Activated CD8-positive, alpha-beta T cell treated with anti-CD3 and anti-CD28 coated beads, Interleukin-2, amount 10 ng/mL, durations not matched to agents 7 days and 5 days (primary cell): ENCODE measurements around the gene XIRP2. TPM values are rescaled to one million over a fixed set of nuclear protein-coding genes. Genes with fewer than 3 reads are reported as not detected.
"Not testable (repeated sequence)": the region's sequence is repeated elsewhere in the genome, so short reads cannot be mapped to it uniquely, and the experiment has no call there.

ENCODE experiments used
- ATAC-seq: fragments of 150-1000 bp; cut with Tn5 transposase; one replicate; pipeline ENCODE4 v1.10.0; 2021; ENCODE audit warnings: moderate library complexity
- CTCF ChIA-PET: fragments of 350-600 bp; sonication (Branson Sonifier 250); formaldehyde crosslinking; loops from one replicate; lab custom pipeline; 2021; ENCODE audit warnings: antibody characterized with exemption; lab: Charles Lee
- POLR2A ChIA-PET: fragments of 350-600 bp; sonication (Branson Sonifier 250); formaldehyde crosslinking; loops from one replicate; lab custom pipeline; 2021; ENCODE audit warnings: antibody characterized with exemption; lab: Charles Lee
- DNase-seq: peaks from one replicate; pipeline ENCODE4 v3.0.0-alpha.2; 2020
- H3K27ac Mint-ChIP-seq: one replicate; pipeline ENCODE4 v1.8.0; 2021; ENCODE audit warnings: mild to moderate bottlenecking, mixed read lengths
- H3K27me3 Mint-ChIP-seq: one replicate; pipeline ENCODE4 v1.8.0; 2021; ENCODE audit warnings: low read depth, mixed read lengths
- H3K36me3 Mint-ChIP-seq: one replicate; pipeline ENCODE4 v1.8.0; 2021; ENCODE audit warnings: low read depth, mixed read lengths
- H3K4me1 Mint-ChIP-seq: one replicate; pipeline ENCODE4 v1.8.0; 2021; ENCODE audit warnings: low read depth, mixed read lengths
- H3K4me3 Mint-ChIP-seq: one replicate; pipeline ENCODE4 v1.8.0; 2021; ENCODE audit warnings: mild to moderate bottlenecking, mixed read lengths
- H3K9me3 Mint-ChIP-seq: one replicate; pipeline ENCODE4 v1.8.0; 2022; ENCODE audit warnings: mixed read lengths; ENCODE audit not compliant: insufficient read depth
- total RNA-seq, 2 experiments: library from RNA; stranded (reverse); gene quantifications; one replicate each; pipeline ENCODE4 v1.2.3, GENCODE V29; 2021

Gene XIRP2
- total RNA-seq, 2 experiments from 2014 or later, result not detected

DNA sequence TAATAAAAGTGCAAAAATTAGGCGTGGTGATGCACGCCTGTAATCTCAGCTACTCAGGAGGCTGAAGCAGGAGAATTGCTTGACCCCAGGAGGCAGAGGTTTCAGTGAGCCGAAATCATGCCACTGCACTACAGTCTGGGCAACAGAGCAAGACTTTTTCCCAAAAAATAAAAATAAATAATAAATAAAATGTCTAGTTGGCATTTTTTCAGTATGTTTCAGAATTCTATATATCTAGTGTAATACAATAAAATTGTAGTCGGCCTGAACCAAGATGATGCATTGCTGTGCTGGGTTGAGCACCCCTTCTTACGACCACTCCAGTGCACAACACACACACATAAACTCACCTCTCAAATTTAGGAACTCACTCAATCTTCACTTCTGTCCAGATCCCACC is 108.2 kb downstream of the XIRP2 start:
- Mint-ChIP-seq H3K36me3 (no peaks in the 10 kb centered on the region), H3K27ac (no peak overlapping the region), H3K9me3 (no peaks in the 10 kb centered on the region), H3K27me3 (no peaks in the 10 kb centered on the region), H3K4me1 (no peaks in the 10 kb centered on the region), H3K4me3 (no peak overlapping the region)
- ATAC-seq, result no peak
- DNase-seq, result no peak
- ChIA-PET CTCF (no interaction called here), POLR2A (no interaction called here)

DNA sequence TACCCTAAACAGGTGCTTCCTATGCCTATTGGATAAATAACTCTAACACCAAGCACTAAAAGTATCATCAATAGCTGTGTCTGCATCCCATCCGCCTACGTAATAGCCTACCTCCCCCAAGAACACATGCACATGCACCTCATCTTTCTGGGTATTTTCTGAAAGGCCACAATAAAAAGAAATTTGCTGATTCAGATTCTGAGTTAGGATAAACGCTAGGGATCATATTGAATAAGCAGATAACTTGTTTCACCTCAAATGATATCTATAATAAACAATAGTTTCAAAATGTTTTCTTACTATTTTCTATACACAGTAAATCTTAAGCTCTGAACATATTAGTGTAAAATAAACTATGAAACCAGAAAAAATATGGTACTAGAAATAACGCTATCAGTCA is 112.9 kb downstream of the XIRP2 start:
- H3K4me1 Mint-ChIP-seq, result no peaks in the 10 kb centered on the region

DNA sequence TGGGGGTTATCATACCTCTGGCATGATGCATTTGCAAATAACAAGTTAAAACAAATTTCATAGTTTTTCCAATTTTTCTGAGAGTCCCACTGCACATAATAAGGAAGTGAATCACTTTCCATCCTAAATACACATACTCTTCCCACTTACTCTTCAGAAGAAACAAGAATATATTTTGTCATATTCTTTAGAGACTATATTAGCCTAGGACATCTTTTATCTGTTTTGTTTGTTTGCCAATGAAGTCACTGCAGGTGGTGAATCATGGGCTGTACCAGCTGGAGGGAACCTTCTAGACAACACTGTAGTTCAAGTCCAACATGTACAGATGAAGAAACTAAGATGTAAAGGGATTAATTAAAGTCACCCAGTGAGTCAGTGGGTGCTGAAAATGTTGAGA is 116.8 kb downstream of the XIRP2 start:
- ATAC-seq (no peak), DNase-seq (no peak)
- H3K36me3 Mint-ChIP-seq, result no peaks in the 10 kb centered on the region
- H3K9me3 Mint-ChIP-seq, result peaks cover 3% of the 10 kb centered on the region
- no peaks in the 10 kb centered on the region for H3K27me3 Mint-ChIP-seq
- H3K4me1 Mint-ChIP-seq, result no peaks in the 10 kb centered on the region
- no peak overlapping the region for H3K4me3 Mint-ChIP-seq
- no peak overlapping the region for H3K27ac Mint-ChIP-seq
- ChIA-PET CTCF (no interaction called here), POLR2A (no interaction called here)

More for the DNA sequence above, 112.9 kb downstream of the XIRP2 start:
- no peak for DNase-seq
- ChIA-PET CTCF (no interaction called here), POLR2A (no interaction called here)
- no peak for ATAC-seq
- no peaks in the 10 kb centered on the region for H3K36me3 Mint-ChIP-seq
- no peaks in the 10 kb centered on the region for H3K9me3 Mint-ChIP-seq
- no peak overlapping the region for H3K27ac Mint-ChIP-seq
- no peak overlapping the region for H3K4me3 Mint-ChIP-seq
- no peaks in the 10 kb centered on the region for H3K27me3 Mint-ChIP-seq

DNA sequence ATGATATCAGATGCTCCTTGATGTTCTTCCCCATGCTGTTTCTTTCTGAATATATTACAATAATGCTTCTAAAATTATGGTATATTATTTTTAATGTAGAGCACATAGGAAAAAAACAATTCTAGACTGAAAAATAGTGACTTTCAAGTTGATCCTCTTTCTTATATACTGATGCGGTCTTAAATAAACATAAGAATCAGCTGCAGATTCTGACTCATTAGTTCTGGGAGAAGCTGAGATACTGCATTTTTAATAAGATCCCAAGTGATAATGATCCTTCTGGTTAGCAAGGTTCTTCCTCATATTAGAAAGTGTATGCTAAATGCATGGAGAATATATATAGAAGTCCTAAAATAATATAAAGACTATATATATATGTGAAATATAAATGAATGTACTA is 124.9 kb downstream of the XIRP2 start:
- ChIA-PET POLR2A (no interaction called here), CTCF (no interaction called here)
- Mint-ChIP-seq H3K4me1 (no peaks in the 10 kb centered on the region), H3K9me3 (peaks cover 2% of the 10 kb centered on the region), H3K27ac (no peak overlapping the region), H3K4me3 (no peak overlapping the region), H3K27me3 (no peaks in the 10 kb centered on the region), H3K36me3 (no peaks in the 10 kb centered on the region)
- ATAC-seq (no peak), DNase-seq (no peak)

DNA sequence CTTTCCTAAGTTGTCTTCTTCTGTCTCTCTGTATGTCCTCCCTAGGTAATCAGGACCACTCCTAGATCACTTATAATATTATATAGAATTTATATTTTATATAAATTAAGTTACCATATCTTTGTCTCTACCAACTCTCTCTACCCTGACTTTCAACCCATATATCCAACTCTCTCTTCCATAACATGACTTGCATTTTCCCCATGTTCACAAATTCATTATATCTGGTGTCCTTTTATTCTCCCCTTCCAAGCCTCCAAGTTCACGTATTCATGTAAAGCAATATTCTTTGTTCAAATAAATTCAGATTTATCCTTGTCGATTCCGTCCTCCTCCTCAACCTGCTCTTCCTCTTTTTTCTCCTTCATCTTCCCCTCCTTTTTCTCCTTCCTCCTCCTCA is 127.5 kb downstream of the XIRP2 start:
- Mint-ChIP-seq H3K27ac (no peak overlapping the region), H3K9me3 (no peaks in the 10 kb centered on the region), H3K4me3 (no peak overlapping the region), H3K36me3 (no peaks in the 10 kb centered on the region), H3K27me3 (no peaks in the 10 kb centered on the region), H3K4me1 (no peaks in the 10 kb centered on the region)
- ATAC-seq, result no peak
- no peak for DNase-seq
- ChIA-PET POLR2A (no interaction called here), CTCF (no interaction called here)

DNA sequence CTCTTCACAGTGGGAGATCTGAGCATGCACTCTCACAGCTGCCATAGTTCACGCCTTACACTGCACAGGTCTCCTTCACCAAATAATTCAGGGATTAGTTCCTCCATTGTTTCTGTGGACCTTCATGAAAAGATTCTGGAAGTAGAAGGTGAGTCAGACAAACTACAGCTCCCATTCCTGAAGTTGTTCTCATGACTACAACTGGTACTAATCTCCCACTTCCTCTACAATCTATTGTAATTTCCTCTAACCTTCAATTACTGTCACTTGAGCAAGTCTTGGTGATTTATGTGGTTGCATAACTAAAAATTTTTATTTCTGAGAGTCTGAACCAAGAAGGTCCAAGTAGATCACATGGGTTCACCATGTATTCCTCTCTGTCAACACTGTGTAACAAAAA is 128.7 kb downstream of the XIRP2 start:
- POLR2A ChIA-PET, result no interaction called here
- CTCF ChIA-PET, result no interaction called here
- Mint-ChIP-seq H3K36me3 (no peaks in the 10 kb centered on the region), H3K27ac (no peak overlapping the region), H3K4me3 (no peak overlapping the region), H3K27me3 (no peaks in the 10 kb centered on the region), H3K4me1 (no peaks in the 10 kb centered on the region), H3K9me3 (no peaks in the 10 kb centered on the region)
- ATAC-seq (no peak), DNase-seq (no peak)

DNA sequence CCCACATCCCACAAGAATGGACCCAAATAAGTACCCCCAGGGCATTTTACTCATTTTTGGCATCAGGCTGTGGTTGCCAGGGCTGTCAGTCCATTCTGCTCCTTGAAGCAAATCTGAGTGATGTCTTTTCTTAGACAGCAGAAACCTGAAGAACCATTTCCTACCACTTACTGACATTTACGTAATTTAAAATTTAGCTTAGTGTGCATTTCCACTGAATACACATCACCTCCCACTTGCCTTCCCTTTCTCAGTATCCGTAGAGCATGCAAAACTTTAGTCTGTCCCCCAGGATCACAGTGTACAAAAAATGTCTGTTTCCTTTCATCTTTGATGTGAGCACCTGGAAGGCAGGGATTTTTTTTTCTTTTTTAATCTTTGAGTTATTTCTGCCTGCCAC is 130.3 kb downstream of the XIRP2 start:
- ATAC-seq, result no peak
- POLR2A ChIA-PET, result no interaction called here
- no peaks in the 10 kb centered on the region for H3K4me1 Mint-ChIP-seq
- no peaks in the 10 kb centered on the region for H3K9me3 Mint-ChIP-seq
- no peak overlapping the region for H3K4me3 Mint-ChIP-seq
- H3K27ac Mint-ChIP-seq, result no peak overlapping the region
- no peaks in the 10 kb centered on the region for H3K36me3 Mint-ChIP-seq
- CTCF ChIA-PET, result no interaction called here
- H3K27me3 Mint-ChIP-seq, result no peaks in the 10 kb centered on the region
- no peak for DNase-seq

DNA sequence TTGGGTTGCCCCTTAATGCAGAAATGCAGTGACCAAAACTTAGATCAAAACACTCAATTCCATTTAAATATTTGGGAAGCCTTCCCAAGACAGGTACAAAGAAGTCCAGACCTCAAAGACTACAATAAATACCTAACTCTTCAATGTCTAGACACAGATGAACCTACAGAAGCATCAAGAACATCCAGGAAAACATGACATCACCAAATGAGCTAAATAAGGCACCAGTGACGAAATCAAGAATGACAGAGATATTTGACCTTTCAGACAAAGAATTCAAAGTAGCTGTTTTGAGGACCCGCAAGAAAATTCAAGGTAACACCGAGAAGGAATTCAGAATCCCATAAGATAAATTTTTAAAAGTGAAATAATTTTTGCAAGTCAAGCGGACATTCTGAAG is 140.2 kb downstream of the XIRP2 start:
- CTCF ChIA-PET, result no interaction called here
- no peaks in the 10 kb centered on the region for H3K27me3 Mint-ChIP-seq

DNA sequence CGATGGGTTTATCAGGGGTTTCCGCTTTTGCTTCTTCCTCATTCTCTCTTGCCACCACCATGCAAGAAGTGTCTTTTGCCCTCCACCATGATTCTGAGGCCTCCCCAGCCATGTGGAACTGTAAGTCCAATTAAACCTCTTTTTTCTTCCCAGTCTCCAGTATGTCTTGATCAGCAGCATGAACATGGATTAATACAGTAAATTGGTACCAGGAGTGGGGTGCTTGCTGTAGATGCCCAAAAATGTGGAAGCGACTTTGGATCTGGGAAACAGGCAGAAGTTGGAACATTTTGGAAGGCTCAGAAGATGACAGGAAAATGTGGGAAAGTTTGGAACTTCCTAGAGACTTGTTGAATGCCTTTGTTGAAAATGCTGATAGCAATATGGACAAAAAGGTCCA is 146.7 kb downstream of the XIRP2 start:
- H3K36me3 Mint-ChIP-seq, CTCF ChIA-PET, POLR2A ChIA-PET, H3K4me1 Mint-ChIP-seq, H3K27me3 Mint-ChIP-seq, ATAC-seq, H3K4me3 Mint-ChIP-seq, DNase-seq, H3K27ac Mint-ChIP-seq: not testable (repeated sequence)
- peaks cover 32% of the 10 kb centered on the region for H3K9me3 Mint-ChIP-seq

More for the DNA sequence above, 140.2 kb downstream of the XIRP2 start:
- no peak for ATAC-seq
- Mint-ChIP-seq H3K9me3 (peaks cover 21% of the 10 kb centered on the region), H3K4me1 (no peaks in the 10 kb centered on the region), H3K36me3 (no peaks in the 10 kb centered on the region), H3K27ac (no peak overlapping the region), H3K4me3 (no peak overlapping the region)
- POLR2A ChIA-PET, result no interaction called here
- no peak for DNase-seq

DNA sequence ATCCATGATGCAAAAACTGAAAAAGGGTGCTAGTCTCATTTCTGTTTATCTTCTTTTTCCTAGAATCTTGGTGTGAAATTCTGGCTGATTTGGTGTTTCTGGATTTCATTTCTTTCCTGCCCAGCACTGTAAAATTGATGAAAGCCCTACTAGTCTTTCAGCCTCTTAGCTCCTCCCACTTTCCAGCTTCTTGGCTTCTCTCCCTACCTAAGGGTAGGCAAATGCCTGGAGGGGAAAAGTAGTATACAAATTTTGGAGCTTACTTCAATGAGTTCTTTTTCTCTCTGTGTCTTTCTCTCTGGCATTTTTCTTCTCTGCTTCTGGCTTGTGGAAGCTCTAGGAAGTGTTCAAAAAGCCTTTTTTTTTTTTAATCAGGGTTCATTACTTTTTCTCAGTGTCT is 160.5 kb downstream of the XIRP2 start:
- no peaks in the 10 kb centered on the region for H3K27me3 Mint-ChIP-seq
- no peak overlapping the region for H3K4me3 Mint-ChIP-seq
- CTCF ChIA-PET, result no interaction called here

DNA sequence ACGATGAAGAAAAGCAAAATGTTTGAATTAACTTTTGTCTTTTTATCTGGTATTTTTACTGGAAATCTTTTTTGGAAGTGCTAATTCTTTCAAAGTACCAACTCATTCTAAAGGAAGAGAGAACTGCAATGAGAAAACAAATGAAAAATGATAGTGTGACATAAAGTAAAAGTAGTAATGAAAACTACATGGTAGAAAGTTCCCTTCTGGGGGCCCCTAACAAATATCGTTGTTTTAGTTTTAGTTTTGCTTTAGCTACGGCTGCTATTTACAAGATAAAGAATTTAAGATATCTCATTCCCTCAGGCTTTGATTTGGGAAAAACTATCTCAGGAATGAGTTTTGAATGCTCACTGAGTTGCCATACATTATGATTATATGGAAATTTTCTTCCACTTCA is 161.4 kb downstream of the XIRP2 start:
- ChIA-PET POLR2A (no interaction called here), CTCF (no interaction called here)
- no peaks in the 10 kb centered on the region for H3K9me3 Mint-ChIP-seq
- H3K27ac Mint-ChIP-seq, result no peak overlapping the region
- DNase-seq (no peak), ATAC-seq (no peak)
- H3K4me3 Mint-ChIP-seq, result no peak overlapping the region
- H3K27me3 Mint-ChIP-seq, result no peaks in the 10 kb centered on the region
- H3K4me1 Mint-ChIP-seq, result no peaks in the 10 kb centered on the region
- H3K36me3 Mint-ChIP-seq, result no peaks in the 10 kb centered on the region

More for the DNA sequence above, 160.5 kb downstream of the XIRP2 start:
- Mint-ChIP-seq H3K9me3 (no peaks in the 10 kb centered on the region), H3K27ac (no peak overlapping the region), H3K36me3 (no peaks in the 10 kb centered on the region), H3K4me1 (no peaks in the 10 kb centered on the region)
- POLR2A ChIA-PET, result no interaction called here
- ATAC-seq (no peak), DNase-seq (no peak)

DNA sequence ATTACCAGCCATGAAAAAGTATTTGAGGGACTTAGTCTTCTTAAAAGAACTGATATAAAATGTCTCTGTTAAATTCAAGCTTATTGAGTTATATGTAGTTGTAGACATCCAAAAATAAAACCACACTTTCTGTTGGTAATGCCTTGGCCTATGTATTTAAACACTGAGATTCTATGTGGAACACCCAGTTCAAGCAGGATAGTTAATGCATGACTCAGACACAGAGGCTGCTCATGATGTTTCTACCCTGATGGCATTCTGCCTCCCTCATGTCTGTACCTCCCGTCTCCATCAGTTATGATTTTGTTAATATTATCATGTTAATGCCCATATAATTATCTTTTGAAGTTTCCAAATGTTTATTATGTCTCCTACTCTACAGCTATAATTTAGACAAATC is 164.5 kb downstream of the XIRP2 start:
- Mint-ChIP-seq H3K4me3 (no peak overlapping the region), H3K4me1 (no peaks in the 10 kb centered on the region), H3K36me3 (no peaks in the 10 kb centered on the region), H3K9me3 (no peaks in the 10 kb centered on the region), H3K27me3 (no peaks in the 10 kb centered on the region), H3K27ac (no peak overlapping the region)
- ATAC-seq (no peak), DNase-seq (no peak)
- CTCF ChIA-PET, result no interaction called here
- POLR2A ChIA-PET, result no interaction called here

DNA sequence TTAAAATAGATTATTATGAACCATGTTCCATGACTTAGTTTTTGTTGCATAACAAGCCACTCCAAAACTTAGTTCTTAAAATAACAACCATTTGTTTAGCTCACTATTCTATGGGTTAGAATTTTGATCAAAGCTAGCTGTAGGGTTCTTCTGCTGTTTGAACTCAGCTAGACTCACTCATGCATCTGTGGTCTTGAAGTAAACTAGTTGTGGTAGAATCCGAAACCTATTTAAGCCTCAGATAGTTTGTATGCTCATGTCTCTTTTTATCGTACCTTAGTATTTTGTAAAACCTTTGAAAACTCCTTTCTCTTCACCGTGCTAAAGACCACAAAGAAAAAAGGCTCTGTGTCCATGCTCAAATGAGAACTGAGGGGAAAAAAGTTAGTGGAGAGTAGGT is 166.6 kb downstream of the XIRP2 start:
- ChIA-PET CTCF (no interaction called here), POLR2A (no interaction called here)
- Mint-ChIP-seq H3K27ac (no peak overlapping the region), H3K4me1 (no peaks in the 10 kb centered on the region), H3K4me3 (no peak overlapping the region), H3K27me3 (no peaks in the 10 kb centered on the region), H3K9me3 (no peaks in the 10 kb centered on the region), H3K36me3 (no peaks in the 10 kb centered on the region)
- no peak for ATAC-seq
- DNase-seq, result no peak
